ENCODE data around the gene LIX1L.

Gene LIX1L

GRCh38 chr1:145963265-145964019 lies 5.6 kb upstream of the LIX1L start:
- DNase-seq: peak in 1 of 51 donors; percentile 56

GRCh38 chr1:145962157-145963102 lies 4.6 kb upstream of the LIX1L start:
- peak in 49 of 51 donors; percentile 30 to 90 (median 67) for DNase-seq

- DNase-seq: peak in 43 of 51 donors; percentile 11 to 80 (median 36)
Observed at GRCh38 chr1:145961425-145962156, 3.8 kb upstream of the LIX1L start.

GRCh38 chr1:145961109-145961424 lies 3.2 kb upstream of the LIX1L start:
- DNase-seq: peak in 1 of 51 donors; percentile 32

- DNase-seq: peak in 47 of 51 donors; percentile 24 to 87 (median 70)
Observed at GRCh38 chr1:145960468-145961108, 2.8 kb upstream of the LIX1L start.

- DNase-seq: peak in 4 of 51 donors; percentile 27 to 43 (median 36)
Observed at GRCh38 chr1:145959957-145960467, 2.2 kb upstream of the LIX1L start.

- no peak for DNase-seq
Observed at GRCh38 chr1:145959333-145959732, 1.5 kb upstream of the LIX1L start.

GRCh38 chr1:145958734-145959133 lies 917 bp upstream of the LIX1L start:
- DNase-seq: no peak

GRCh38 chr1:145956781-145957442 lies 905 bp downstream of the LIX1L start:
- DNase-seq: peak in 11 of 51 donors; percentile 1 to 42 (median 11)

- DNase-seq: no peak
Observed at GRCh38 chr1:145956361-145956760, 1.5 kb downstream of the LIX1L start.

GRCh38 chr1:145955436-145955835 lies 2.4 kb downstream of the LIX1L start:
- peak in 5 of 51 donors; percentile 4 to 33 (median 11) for DNase-seq

GRCh38 chr1:145953861-145954260 lies 4.0 kb downstream of the LIX1L start:
- no peak for DNase-seq

- DNase-seq: no peak
Observed at GRCh38 chr1:145952903-145953302, 4.9 kb downstream of the LIX1L start.

- no peak for DNase-seq
Observed at GRCh38 chr1:145951526-145951925, 6.3 kb downstream of the LIX1L start.

GRCh38 chr1:145949219-145949618 lies 8.6 kb downstream of the LIX1L start:
- DNase-seq: no peak

- DNase-seq: no peak
Observed at GRCh38 chr1:145947551-145947950, 10.3 kb downstream of the LIX1L start.

- no peak for DNase-seq
Observed at GRCh38 chr1:145946477-145946986, 11.3 kb downstream of the LIX1L start.

- no peak for DNase-seq
Observed at GRCh38 chr1:145944532-145944931, 13.3 kb downstream of the LIX1L start.

- no peak for DNase-seq
Observed at GRCh38 chr1:145942871-145943270, 14.9 kb downstream of the LIX1L start.

GRCh38 chr1:145942405-145942804 lies 15.4 kb downstream of the LIX1L start:
- DNase-seq: no peak
